Gastrocnemius medialis (tissue), 4 donors: ENCODE measurements around the gene RNF38.

Source experiments
- CTCF ChIP-seq, 5 experiments: fragments of 450-650 bp in 3 of 5; fragments of 200-600 bp in 2 of 5; sonication (generic) in 2 of 5; IDR thresholded peaks in 4 of 5; conservative IDR thresholded peaks in 1 of 5; 1 replicate in 4 of 5; 2 replicates in 1 of 5; pipeline ENCODE4 v1.5.1; 2016 to 2019; ENCODE audit warnings: antibody characterized with exemption in 5 of 5, mild to moderate bottlenecking in 3 of 5, moderate library complexity in 3 of 5
- POLR2A ChIP-seq, 2 donors: fragments of 450-650 bp; IDR thresholded peaks; one replicate each; pipeline ENCODE4 v1.6.1; 2017; ENCODE audit warnings: antibody characterized with exemption in 2 of 2, mild to moderate bottlenecking in 2 of 2, moderate library complexity in 2 of 2

GRCh38 chr9:36416890-36417289, 16.8 kb upstream of the RNF38 start:
- no peak for TF ChIP-seq CTCF (IDR thresholded peaks at IDR 0.05 in 4 of 5, conservative IDR thresholded peaks at IDR 0.05 in 1 of 5)
- TF ChIP-seq POLR2A (IDR thresholded peaks at IDR 0.05) = no peak
